UCSD-AML1 (cell line): Measurements from ENCODE around the gene MCCD1.
"Not testable (repeated sequence)": the region's sequence is repeated elsewhere in the genome, so short reads cannot be mapped to it uniquely, and the experiment has no call there.

Experiments used
- DNase-seq: peaks from one replicate; lab custom pipeline; 2025; ENCODE audit not compliant: unreplicated experiment; lab: John Stamatoyannopoulos, UW

MCCD1 gene

DNA sequence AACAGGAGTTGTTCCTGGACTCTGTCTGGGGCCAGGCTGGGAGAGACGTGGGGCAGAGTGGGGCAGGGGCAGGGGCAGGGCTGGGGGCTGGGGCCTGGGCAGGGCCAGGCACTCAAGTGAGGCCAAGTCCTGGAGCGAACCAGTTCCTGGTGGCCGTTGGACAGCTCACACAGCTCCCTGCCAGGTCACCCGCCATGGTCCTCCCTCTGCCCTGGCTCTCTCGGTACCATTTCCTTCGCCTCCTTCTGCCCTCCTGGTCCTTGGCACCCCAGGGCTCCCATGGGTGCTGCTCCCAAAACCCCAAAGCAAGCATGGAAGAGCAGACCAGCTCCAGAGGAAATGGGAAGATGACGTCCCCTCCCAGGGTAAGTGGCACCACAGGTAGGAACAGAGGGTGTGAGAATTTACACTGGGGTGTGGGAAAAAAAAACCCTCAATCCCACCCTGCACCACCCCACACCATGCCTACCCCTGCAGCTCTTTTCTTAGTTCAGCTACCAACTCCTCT is at the start of gene MCCD1:
TSS of gene MCCD1 (plus strand) at position 142 of the 508 bp plus-strand sequence. CDS start at position 195, 53 bp downstream.
- DNase-seq, result no peak

- DNase-seq, result no peak
Measured at GRCh38 chr6:31479151-31479932, 49.4 kb upstream of the MCCD1 start.

- no peak for DNase-seq
Measured at GRCh38 chr6:31479933-31480535, 48.7 kb upstream of the MCCD1 start.

- DNase-seq, result no peak
Measured at GRCh38 chr6:31480574-31480973, 48.2 kb upstream of the MCCD1 start.

DNA sequence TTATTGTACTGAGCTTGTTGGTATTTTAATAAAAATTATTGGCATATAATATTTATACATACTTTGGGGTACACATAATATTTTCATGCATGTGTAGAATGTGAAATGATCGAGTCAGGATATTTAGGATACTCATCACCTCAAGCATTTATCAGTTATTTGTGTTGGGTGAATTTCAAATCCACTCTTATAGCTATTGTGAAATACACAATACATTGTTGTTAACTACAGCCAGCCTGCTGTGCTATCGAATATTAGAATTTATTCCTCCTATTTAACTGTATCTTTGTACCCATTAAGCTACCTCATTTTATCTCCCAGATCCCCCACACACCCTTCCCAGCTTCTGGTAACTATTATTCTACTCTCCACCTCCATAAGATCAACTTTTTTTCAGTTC is 45.4 kb upstream of the MCCD1 start:
- no peak for DNase-seq

GRCh38 chr6:31485055-31485454 is 43.7 kb upstream of the MCCD1 start:
- no peak for DNase-seq

DNA sequence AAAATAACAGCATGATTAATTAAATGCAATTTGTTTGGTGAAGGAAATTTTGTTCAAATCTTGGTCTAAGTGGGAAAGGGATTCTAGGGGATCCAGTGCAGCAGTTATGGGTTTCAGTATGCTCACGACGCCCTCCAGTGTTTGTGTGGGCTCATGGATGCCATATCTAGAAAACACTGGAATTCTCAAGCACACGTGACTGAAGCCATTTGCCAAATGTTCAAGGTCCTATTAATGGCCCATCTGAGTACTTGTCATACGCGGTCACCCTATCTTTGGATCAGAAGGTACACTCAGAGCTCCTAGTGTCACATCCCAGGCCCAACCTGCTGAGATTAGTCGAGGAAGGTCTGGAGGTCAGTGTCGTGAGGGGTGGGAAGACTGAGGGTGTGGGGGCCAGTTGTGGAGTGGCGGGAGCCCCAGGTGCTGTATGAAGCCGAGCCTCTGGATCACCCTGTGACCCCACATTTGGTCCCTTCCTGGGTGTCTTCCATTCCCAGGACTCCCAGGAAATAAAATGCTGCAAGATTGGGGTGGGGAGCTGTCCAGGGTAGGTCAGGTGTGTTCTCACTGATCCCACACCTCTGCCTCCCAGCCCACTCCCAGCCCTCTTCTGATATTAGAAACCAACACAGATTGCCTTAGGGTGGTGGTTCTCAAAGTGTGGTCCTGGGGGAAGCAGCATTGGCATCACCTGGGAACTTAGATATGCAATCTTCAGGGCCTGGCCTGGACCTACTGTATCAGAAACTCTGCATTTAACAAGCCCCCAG is 42.5 kb upstream of the MCCD1 start:
- DNase-seq, result not testable (repeated sequence)

GRCh38 chr6:31487674-31488073 is 41.1 kb upstream of the MCCD1 start:
- DNase-seq, result not testable (repeated sequence)

DNA sequence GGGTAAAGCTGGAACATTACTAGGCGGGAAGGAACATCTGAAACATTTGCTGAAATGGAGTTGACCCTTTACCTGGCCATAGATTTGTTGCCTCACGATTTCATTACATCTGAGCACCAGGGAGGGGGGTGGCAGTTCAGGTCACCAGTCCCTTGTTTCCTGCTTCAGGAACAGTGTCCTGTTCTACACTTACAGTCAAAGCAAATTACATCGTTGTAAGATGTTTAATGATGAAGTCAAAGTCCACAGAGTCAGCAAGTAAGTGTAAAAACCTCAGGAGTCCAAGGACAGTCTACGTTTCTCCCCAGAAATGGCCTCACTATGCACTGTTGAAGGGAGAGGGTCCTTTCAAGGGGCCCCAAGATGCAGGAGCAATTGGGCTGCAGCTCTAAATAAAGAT is 39.7 kb upstream of the MCCD1 start:
- no peak for DNase-seq

- DNase-seq, result no peak
Measured at GRCh38 chr6:31490115-31490873, 38.5 kb upstream of the MCCD1 start.

DNA sequence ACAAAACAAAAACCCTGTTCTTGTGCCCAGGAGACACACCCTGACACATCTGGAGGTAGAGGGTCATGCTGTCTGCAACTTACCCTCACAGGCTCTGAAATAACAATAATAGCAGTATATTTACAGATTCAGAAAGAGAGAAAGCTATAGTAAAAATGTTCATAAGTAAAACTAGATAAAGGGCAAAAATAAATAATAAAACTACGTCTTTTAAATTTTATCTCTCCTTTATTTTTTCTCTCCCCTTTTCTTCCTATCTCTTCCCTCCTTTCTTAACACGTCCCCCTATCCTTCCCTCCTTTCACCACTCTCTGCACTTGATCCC is 35.2 kb upstream of the MCCD1 start:
- not testable (repeated sequence) for DNase-seq

DNA sequence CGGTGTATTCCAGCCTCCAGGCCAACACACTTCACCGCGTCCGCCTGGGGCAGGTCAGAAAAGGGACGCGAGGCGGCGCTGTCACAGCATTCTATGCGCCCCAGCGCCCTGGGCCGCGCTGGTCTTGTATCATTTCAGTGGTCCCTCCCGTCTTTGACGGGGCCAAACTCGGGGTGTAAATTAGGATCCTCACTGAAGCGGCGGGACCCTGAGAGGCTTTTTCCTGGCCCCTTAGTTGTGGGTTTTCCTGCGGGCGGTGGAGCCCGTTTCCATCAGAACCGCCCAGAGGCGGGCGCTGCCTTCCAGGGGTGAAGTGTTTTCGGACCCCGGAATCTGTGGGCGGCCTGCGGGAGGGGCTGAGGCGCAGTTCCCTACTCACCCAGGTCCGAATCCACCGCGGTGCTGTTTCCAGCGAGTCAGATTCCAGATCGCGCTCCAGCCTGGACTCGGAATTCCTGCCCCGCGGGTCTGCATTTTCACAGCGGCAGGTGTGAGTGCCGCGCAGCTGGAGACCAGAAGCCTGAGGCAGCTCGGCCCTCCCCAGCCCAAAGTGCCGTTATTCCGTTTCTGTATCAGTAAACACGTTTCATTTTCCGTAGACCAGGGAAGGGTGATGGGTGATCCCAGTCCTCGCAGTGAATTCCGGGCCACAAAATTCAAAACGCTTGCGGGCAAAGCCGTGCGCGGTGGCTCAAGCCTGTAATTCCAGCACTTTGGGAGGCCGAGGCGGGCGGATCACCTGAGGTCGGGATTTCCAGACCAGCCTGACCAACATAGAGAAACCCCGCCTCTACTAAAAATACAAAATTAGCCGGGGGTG is 34.7 kb upstream of the MCCD1 start:
- peak; percentile 84 for DNase-seq

DNA sequence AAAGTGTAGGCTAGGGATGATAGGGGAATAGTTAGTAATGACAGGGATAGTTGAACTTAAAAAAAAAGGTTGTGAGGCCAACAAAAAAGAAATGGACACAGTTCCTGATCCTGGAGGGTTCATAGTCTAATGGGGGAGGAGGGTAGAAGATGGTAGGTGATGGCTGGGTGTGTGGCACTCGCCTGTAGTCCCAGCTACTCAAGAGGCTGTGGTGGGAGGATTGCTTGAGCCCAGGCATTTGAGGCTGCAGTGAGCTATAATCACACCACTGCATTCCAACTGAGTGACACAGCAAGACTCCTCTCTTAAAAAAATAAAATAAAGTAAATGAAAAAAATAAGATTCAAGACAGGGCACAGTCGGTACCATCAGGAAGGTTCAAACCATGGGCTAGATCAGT is 33.2 kb upstream of the MCCD1 start:
- DNase-seq, result no peak

DNA sequence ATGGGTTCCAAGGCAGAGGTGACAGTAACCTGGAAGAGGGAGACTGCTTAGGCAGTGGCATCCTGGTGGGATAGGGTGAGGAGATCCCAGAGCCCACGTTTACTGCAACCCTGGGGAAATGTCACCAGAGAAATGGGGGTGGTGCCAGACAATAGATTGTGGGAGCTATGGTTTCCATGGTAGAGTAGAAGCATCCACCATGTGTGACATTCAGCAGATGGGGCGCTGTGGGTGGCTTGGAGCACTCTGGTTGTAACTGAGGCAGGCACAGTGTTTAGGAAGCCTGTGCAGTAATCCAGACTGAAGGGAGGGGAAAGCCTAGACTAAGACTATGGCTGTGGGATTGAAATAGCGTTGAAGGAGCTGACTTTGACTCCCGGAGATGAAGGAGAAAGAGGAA is 31.9 kb upstream of the MCCD1 start:
- not testable (repeated sequence) for DNase-seq

DNA sequence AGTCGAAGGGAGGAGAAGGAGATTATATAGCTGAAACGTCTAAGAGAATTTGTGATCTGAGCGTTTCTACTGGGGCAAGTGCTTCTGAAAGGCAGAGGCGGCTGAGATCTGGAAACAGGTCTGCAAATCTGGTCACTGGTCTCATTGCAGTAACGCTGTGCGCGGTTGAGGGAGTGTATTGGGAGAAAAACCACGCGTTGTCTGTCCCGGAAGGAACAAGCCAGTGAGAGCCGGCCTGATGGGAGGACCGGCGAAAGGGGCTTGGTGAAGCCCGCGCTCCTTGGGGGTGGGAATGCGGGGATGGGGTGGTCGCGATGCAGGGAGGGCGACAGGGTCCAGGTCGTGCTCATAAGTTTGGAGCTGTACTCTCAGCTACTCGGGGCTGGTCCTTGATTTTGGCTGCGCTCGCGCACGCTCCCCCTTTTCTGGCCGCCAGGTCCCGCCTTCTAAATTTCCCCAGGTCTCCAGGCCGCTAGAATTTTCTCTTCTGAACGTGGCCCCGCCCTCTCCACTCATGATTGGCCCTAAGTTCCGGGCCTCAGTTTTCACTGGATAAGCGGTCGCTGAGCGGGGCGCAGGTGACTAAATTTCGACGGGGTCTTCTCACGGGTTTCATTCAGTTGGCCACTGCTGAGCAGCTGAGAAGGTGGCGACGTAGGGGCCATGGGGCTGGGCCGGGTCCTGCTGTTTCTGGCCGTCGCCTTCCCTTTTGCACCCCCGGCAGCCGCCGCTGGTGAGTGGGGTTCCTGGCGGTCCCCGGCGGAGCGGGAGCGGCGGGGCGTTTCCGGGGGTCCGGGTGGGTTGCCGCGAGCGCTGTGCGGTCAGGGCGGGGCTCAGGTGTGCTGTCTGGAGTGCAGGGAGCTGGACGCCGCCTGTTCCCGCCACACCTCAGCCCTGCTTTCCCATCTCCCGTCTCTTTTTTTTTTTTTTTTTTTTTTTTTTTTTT is 31.0 kb upstream of the MCCD1 start, which contains the start of gene MICB:
TSS of gene MICB (plus strand) at position 615 of the 946 bp plus-strand sequence. CDS start at position 664, 49 bp downstream.
- DNase-seq, result no peak

DNA sequence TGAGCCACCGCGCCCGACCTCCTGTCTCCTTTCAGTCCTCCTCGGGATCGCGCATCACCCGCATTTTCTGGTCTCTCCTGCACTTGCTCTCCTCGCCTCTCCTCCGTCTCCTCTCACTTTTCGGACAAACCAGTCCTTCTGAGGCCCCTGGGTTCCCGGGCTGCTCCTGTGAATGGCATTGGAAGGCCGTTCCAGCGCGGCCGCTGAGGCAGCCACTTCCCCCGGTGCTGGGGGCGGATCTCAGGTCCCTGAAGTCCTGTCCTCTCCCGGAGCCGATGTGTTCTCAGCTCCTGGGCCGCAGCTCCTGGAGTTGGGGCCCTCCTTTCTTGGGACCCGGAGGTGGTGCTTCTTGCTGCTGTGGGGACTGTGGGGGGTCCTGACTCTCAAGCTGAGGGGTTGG is 30.0 kb upstream of the MCCD1 start:
- no peak for DNase-seq

- not testable (repeated sequence) for DNase-seq
Measured at GRCh38 chr6:31499648-31500047, 29.1 kb upstream of the MCCD1 start.

GRCh38 chr6:31502586-31502985 is 26.2 kb upstream of the MCCD1 start:
- no peak for DNase-seq

DNA sequence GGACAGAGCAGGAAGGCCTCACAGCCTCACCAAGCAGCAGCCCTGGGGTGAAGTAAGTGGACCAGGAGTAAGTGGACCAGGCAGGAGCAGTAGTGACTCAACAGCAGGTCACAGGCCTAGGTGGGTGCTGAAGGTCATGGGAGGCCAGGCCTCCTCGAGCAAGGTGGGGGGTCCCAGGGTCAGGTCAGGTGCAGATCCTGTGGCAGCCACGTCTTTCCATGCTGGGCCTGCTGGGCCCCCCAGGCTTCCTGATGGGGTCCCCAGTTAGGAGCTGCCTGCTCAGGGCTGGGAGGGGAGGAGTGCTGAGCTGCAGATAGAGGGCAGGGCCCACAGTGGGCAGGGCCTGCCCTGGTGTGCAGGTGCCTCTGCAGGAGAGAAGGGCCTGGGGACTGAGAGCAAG is 19.7 kb upstream of the MCCD1 start:
- DNase-seq, result not testable (repeated sequence)
